ENCODE results near the gene PDE6B.
A peak's percentile ranks its signal among the peaks of the same experiment; 100 is the strongest.
"Not testable (repeated sequence)": the region's sequence is repeated elsewhere in the genome, so short reads cannot be mapped to it uniquely, and the experiment has no call there.

Gene PDE6B

DNA sequence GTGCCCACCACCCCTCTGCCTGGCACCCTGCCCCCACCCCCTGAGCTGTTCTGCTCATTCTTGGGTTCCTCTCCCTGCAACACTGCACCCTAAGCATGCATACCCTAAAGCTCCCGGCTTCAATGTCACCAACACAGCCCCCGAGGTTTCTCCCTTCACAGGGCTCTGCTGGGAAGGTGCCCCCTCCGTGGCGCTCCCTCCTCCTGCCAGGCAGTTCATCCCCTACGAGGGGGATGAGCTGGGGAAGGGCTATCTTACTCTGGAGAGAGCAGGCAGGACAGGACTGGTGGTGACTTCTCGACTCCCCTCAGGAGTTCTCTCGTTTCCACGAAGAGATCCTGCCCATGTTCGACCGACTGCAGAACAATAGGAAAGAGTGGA is 42.2 kb downstream of the PDE6B start:
- DNase-seq (ENCODE audit: low spot score), result no peak
- no peak for TF ChIP-seq CTCF (IDR thresholded peaks at IDR 0.05; ENCODE audit: extremely low read depth, missing control alignments)

DNA sequence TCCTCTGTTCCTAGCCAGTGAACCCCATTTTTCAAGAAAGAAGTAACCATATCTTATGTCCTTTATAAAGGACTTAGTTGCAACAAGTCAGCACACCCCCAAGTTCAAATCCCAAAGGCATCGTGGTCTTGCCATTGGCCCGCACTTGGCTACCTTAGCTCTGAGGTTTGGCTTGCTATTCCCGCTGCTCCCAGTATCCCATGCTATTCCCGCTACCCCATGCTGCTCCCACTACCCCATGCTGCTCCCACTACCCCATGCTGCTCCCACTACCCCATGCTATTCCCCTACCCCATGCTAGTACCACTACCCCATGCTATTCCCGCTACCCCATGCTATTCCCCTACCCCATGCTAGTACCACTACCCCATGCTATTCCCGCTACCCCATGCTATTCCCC is 42.8 kb downstream of the PDE6B start:
- not testable (repeated sequence) for DNase-seq (ENCODE audit: low spot score)

- not testable (repeated sequence) for DNase-seq (ENCODE audit: low spot score)
Measured at GRCh38 chr4:669806-670559, 44.6 kb downstream of the PDE6B start.

DNA sequence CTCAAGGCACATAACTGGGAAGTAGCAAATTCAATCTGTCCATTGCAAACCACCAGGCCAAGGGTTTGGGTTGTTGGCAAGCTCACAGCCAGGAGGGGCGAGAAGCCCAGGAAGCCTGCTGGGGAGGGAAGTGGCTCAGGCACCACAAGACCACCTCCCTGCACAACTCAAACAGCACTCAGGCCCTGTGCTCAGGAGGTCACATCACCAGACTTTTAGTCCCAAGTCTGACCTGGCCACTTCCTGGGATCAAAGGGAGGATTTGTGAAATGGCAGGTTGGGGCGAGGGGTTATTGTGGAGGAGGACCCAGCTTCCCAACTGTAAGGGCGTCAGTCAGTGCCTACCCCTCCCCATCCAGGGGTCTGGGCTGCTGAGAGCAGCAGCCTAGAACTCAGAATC is 46.4 kb downstream of the PDE6B start:
- no peak for TF ChIP-seq CTCF (IDR thresholded peaks at IDR 0.05; ENCODE audit: extremely low read depth, missing control alignments)

DNA sequence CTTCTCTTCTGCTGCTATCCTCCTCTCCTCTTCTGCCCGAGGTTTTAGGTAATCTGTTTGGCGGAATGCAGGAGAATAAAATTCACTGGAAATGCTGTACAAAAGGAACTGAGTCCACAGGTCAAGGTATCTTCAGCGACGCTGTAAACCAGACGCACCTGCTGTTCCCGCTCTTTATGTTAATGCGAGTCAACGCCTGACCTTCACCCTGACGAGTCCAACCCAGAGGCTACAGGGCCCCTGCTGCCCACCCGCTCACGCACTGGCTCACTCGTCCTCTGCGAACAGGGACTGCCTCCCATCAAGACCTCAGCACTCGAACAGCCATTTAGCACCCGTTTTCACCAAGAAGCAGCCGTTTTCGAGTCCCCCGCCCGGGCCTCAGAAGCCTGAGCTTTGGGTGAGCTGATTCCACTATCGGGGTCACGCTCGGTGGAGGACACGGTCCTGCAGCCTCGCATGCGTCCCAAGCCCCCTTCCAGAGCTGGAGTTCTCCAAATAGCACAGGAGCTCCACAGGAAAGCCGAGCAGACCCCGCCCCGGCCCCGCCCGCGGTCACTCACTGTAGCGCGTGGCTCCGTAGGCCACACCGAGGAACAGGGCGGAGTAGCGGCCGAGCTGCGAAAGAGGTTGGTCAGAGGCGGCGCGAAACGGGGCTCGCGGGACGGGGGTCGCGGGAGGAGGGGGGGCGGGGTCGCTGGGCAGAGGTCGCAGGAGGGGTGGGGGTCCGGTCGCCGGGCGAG is 48.1 kb downstream of the PDE6B start:
- TF ChIP-seq CTCF (IDR thresholded peaks at IDR 0.05; ENCODE audit: extremely low read depth, missing control alignments), result no peak
- no peak for DNase-seq (ENCODE audit: low spot score)

More for the DNA sequence above, 46.4 kb downstream of the PDE6B start:
- DNase-seq (ENCODE audit: low spot score), result no peak

GRCh38 chr4:674172-675035 is 49.0 kb downstream of the PDE6B start, which contains the start of the genes ATP5ME and MYL5:
Gene ATP5ME, minus strand, starts transcription at chr4:674276. Its CDS starts 29 bp downstream, at chr4:674247.
Gene MYL5, plus strand, starts transcription at chr4:674542. Its CDS starts 3,485 bp downstream, at chr4:678027.
- peak; percentile 100 for DNase-seq (ENCODE audit: low spot score)
- peak; percentile 95 for TF ChIP-seq CTCF (IDR thresholded peaks at IDR 0.05; ENCODE audit: extremely low read depth, missing control alignments)

DNA sequence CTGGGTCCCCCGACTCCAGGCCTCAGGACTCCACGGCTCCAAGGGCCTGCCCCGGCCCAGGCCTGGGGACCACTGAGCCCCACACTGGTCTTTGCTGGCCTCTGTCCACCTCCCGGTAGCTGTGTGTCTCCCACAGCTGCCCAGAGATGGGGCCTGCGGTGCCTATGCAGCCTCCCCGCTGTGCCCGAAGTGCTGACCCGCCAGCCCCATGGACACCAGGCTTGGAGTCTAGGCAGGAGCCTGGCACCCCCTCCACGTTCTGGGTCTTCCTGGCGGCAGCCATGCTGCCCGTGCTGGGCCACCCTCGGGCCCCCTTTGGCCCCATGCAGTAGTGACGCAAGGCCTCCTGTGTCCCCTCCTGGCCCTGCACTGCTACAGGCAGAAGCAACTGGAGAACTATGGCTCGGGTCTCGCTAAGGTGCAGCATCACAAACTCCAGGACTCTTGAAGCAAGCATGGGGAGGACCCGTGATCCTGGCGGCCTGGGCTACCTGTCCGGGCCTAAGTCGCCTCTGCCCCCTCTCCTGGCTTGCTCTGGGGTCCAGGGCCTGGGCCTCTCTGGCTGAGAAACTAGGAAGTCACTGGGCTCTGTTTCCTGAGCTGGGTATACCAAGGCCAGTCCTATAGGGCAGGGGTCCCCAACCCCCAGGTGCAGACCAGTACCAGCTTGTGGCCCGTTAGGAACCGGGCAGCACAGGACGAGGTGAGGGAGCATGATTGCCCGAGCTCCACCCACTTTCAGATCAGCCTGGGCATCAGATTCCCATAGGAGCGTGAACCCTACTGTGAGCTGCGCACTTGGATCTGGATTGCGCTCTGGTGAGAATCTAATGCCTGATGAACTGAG is 49.9 kb downstream of the PDE6B start:
- DNase-seq (ENCODE audit: low spot score), result no peak
- no peak for TF ChIP-seq CTCF (IDR thresholded peaks at IDR 0.05; ENCODE audit: extremely low read depth, missing control alignments)

Data from GM20000 (cell line).